GM19043 (cell line): ENCODE results near the gene FOXD4L3.
"Not testable (repeated sequence)": the region's sequence is repeated elsewhere in the genome, so short reads cannot be mapped to it uniquely, and the experiment has no call there.

ENCODE experiments used
- ATAC-seq: cut with Tn5 transposase; IDR thresholded peaks from one replicate; pipeline ENCODE4 v1.9.1; 2021; ENCODE audit warnings: low read depth; ENCODE audit not compliant: unreplicated experiment

FOXD4L3 gene

GRCh38 chr9:68302567-68302966, at the start of gene FOXD4L3:
FOXD4L3 (plus strand) TSS chr9:68302867; CDS start chr9:68302952, 85 bp downstream.
- ATAC-seq = not testable (repeated sequence)

GRCh38 chr9:68281041-68281440, 21.6 kb upstream of the FOXD4L3 start:
- ATAC-seq = not testable (repeated sequence)

- not testable (repeated sequence) for ATAC-seq
Measured at GRCh38 chr9:68303771-68304170, 1.1 kb downstream of the FOXD4L3 start.

GRCh38 chr9:68304212-68304611, 1.5 kb downstream of the FOXD4L3 start:
- not testable (repeated sequence) for ATAC-seq

GRCh38 chr9:68304777-68305176, 2.1 kb downstream of the FOXD4L3 start:
- ATAC-seq = not testable (repeated sequence)

- ATAC-seq = not testable (repeated sequence)
Measured at GRCh38 chr9:68305680-68306285, 3.1 kb downstream of the FOXD4L3 start.

GRCh38 chr9:68306391-68306964, 3.8 kb downstream of the FOXD4L3 start:
- ATAC-seq = not testable (repeated sequence)

GRCh38 chr9:68307127-68307526, 4.5 kb downstream of the FOXD4L3 start:
- not testable (repeated sequence) for ATAC-seq

- ATAC-seq = not testable (repeated sequence)
Measured at GRCh38 chr9:68307654-68308053, 5.0 kb downstream of the FOXD4L3 start.

- ATAC-seq = not testable (repeated sequence)
Measured at GRCh38 chr9:68311208-68311607, 8.5 kb downstream of the FOXD4L3 start.

- not testable (repeated sequence) for ATAC-seq
Measured at GRCh38 chr9:68318209-68318608, 15.5 kb downstream of the FOXD4L3 start.

GRCh38 chr9:68323749-68324148, 21.1 kb downstream of the FOXD4L3 start:
- ATAC-seq = not testable (repeated sequence)

- ATAC-seq = not testable (repeated sequence)
Measured at GRCh38 chr9:68324518-68324917, 21.9 kb downstream of the FOXD4L3 start.

- not testable (repeated sequence) for ATAC-seq
Measured at GRCh38 chr9:68329106-68329505, 26.4 kb downstream of the FOXD4L3 start.

- not testable (repeated sequence) for ATAC-seq
Measured at GRCh38 chr9:68330531-68331173, 28.0 kb downstream of the FOXD4L3 start.

- ATAC-seq = not testable (repeated sequence)
Measured at GRCh38 chr9:68332122-68332521, 29.5 kb downstream of the FOXD4L3 start.

GRCh38 chr9:68335935-68336334, 33.3 kb downstream of the FOXD4L3 start:
- ATAC-seq = not testable (repeated sequence)

GRCh38 chr9:68336639-68337339, 34.1 kb downstream of the FOXD4L3 start:
- not testable (repeated sequence) for ATAC-seq

GRCh38 chr9:68338000-68338399, 35.3 kb downstream of the FOXD4L3 start:
- not testable (repeated sequence) for ATAC-seq

- ATAC-seq = peak; percentile 78
Measured at GRCh38 chr9:68342265-68343025, 39.8 kb downstream of the FOXD4L3 start.
